ENCODE data around the gene ATP6V0E1. TPM values are rescaled to one million over a fixed set of nuclear protein-coding genes. Genes with fewer than 3 reads are reported as not detected.

The ATP6V0E1 gene
- total and polyA plus RNA-seq, 8 donors, result 18.0 to 328 (median 133) TPM

DNA sequence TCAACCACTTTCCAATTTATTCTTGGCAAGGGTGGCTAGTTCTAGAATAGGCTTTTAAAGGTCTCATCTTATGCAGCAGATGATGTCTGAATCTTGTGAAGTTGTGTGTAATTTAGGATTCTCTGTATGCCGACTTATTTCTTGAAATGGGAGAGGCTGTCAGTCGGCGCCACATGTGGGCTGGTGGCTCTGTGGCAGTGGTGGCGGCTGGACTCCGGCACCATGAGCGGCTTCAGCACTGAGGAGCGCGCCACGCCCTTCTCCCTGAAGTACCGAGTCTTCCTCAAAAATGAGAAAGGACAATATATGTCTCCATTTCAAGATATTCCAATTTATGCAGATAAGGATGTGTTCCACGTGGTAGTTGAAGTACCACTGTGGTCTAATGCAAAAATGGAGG, 8.3 kb upstream of the ATP6V0E1 start:
- intact Hi-C loops (cut with DNase I; ENCODE audit: low total_unique reads), result no loop called here
- DNase-seq, result no peak
- 86 to 92% (median 89%) methylated on average over 11 of the region's 11 CpGs for WGBS, 5 donors

DNA sequence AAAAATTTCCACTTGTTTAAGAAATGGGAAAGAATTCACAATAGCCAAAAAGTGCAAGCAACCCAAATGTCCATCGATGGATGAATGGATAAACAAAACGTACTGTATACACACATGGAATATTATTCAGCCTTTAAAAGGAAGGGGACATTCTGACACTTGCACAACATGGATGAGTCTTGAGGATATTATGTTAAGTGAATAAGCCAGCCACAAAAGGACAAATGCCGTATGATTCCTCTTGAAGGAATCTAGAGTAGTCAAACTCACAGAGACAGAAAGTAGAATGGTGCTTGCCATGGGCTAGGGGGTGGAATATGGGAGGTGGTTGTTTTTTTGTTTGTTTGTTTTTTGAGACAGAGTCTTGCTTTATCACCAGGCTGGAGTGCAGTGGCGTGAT, 3.8 kb upstream of the ATP6V0E1 start:
- Histone ChIP-seq H3K4me1 (peaks cover 5 to 12% (median 11%) of the 10 kb centered on the region in 4 donors), H3K27ac (no peak overlapping the region), H3K36me3 (no peaks in the 10 kb centered on the region), H3K4me3 (no peak overlapping the region), H3K9me3 (no peaks in the 10 kb centered on the region), H3K27me3 (no peaks in the 10 kb centered on the region)
- no peak for DNase-seq
- TF ChIP-seq POLR2A (IDR thresholded peaks at IDR 0.05) (no peak), CTCF (IDR thresholded peaks at IDR 0.05) (no peak), POLR2AphosphoS5 (IDR thresholded peaks at IDR 0.05) (no peak)
- intact Hi-C loops (cut with DNase I; ENCODE audit: low total_unique reads), result loop anchor here (10.0 kb wide), 2 partner anchors 75 to 165 kb away; partner anchors contain the start of genes BNIP1 and CREBRF
- 81 to 88% (median 82%) methylated on average over 4 of the region's 4 CpGs for WGBS, 5 donors

More for the DNA sequence above, 8.3 kb upstream of the ATP6V0E1 start:
- Histone ChIP-seq H3K4me3 (no peak overlapping the region), H3K36me3 (peaks cover 0 to 10% (median 1%) of the 10 kb centered on the region in 4 donors), H3K9me3 (no peaks in the 10 kb centered on the region), H3K27me3 (no peaks in the 10 kb centered on the region), H3K4me1 (no peaks in the 10 kb centered on the region), H3K27ac (no peak overlapping the region)
- TF ChIP-seq EP300 (IDR thresholded peaks at IDR 0.05), result no peak
- no peak for TF ChIP-seq CTCF (IDR thresholded peaks at IDR 0.05)

DNA sequence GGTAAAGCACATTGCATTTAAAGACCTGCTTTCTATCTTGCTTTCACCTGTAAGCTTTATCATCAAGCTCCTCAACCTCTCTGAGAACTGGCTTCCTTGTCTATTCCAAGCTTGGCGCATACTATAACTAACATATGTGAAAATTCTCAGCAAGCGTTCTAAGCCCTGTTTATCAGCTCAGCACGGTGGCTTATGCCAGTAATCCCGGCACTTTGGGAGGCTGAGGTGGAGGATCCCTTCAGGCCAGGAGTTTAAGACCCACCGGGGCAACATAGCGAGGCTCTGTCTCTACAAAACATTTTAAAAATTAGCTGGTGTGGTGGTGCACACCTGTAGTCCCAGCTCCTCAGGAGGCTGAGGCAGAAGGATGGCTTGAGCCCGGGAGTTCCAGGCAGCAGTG, 1.6 kb upstream of the ATP6V0E1 start:
- 80 to 90% (median 88%) methylated on average over 7 of the region's 7 CpGs for WGBS, 5 donors
- TF ChIP-seq POLR2A (IDR thresholded peaks at IDR 0.05) (no peak), POLR2AphosphoS5 (IDR thresholded peaks at IDR 0.05) (no peak), CTCF (IDR thresholded peaks at IDR 0.05) (no peak)
- Histone ChIP-seq H3K9me3 (no peaks in the 10 kb centered on the region), H3K27me3 (no peaks in the 10 kb centered on the region), H3K4me3 (no peak overlapping the region), H3K4me1 (peaks cover 17 to 34% (median 30%) of the 10 kb centered on the region in 4 donors), H3K36me3 (peaks cover 4 to 8% (median 7%) of the 10 kb centered on the region in 4 donors), H3K27ac (no peak overlapping the region)
- no peak for DNase-seq
- intact Hi-C loops (cut with DNase I; ENCODE audit: low total_unique reads), result loop anchor here (10.0 kb wide), 2 partner anchors 73 to 163 kb away; partner anchors contain the start of genes BNIP1 and CREBRF

DNA sequence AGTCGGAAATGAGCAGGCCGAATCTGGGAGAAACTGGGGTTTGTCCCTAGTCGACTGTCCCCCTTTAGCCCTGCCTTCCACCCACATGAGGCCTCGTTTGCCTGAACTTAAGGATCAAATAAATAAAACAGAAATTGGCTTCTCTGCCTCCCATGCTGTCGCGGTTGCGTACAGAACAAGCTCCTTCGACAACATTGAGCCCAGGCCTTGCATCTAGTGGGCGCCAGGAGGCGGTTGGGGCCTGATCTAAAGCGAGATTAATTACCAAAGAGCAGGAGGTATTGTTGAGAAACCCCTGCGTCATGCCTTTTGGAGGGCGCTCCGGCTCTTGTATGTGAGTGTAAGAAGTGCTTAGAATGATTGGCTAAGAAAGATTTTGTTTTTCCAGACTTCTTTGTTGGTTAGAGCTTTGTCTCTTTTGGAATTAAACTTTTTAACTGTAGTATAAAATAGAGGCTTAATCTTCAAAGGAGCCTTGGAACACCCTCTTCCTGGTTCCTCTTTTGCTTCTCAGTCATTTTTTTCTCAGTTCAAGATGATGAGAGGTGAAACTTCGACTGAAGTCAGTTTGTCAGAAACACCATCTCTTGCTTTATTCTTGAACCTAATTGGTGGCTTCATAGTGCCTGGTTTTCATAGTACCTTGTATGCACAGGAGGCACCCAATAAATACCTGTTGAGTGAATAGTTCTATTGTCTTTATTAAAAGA, 828 bp downstream of the ATP6V0E1 start:
- no peaks in the 10 kb centered on the region for H3K9me3 ChIP-seq
- TF ChIP-seq CTCF (IDR thresholded peaks at IDR 0.05), result peak in 4 of 7 experiments; percentile 27 to 56 (median 40)
- TF ChIP-seq POLR2A (IDR thresholded peaks at IDR 0.05), result no peak
- peak; percentile 17 to 68 (median 59) for TF ChIP-seq POLR2AphosphoS5 (IDR thresholded peaks at IDR 0.05)
- intact Hi-C loops (cut with DNase I; ENCODE audit: low total_unique reads), result loop anchor here (10.0 kb wide), 2 partner anchors 70 to 160 kb away; partner anchors contain the start of genes BNIP1 and CREBRF
- H3K27me3 ChIP-seq, result no peaks in the 10 kb centered on the region
- peak overlapping the region; percentile 69 to 97 (median 91) for H3K4me3 ChIP-seq
- WGBS, 5 donors, result 0 to 1% (median 1%) methylated on average over 15 of the region's 15 CpGs
- DNase-seq, result peak; percentile 75 to 91
- H3K4me1 ChIP-seq, result peaks cover 17 to 48% (median 37%) of the 10 kb centered on the region in 4 donors
- H3K36me3 ChIP-seq, result peaks cover 14 to 27% (median 23%) of the 10 kb centered on the region in 4 donors
- H3K27ac ChIP-seq, result peak overlapping the region; percentile 89 to 99 (median 98)

All from stomach (tissue), 9 donors.